HepG2 (cell line): Measurements from ENCODE around the gene IER2. TPM values are rescaled to one million over a fixed set of nuclear protein-coding genes. Genes with fewer than 3 reads are reported as not detected.

Experiments used
- ARNTL ChIP-seq: sonication (generic); formaldehyde crosslinking; IDR thresholded peaks from 2 replicates; pipeline ENCODE4 v1.4.0; 2020; ENCODE audit warnings: mild to moderate bottlenecking, missing genetic modification reagents
- DPF2 ChIP-seq: sonication (generic); formaldehyde crosslinking; IDR thresholded peaks from 2 replicates; pipeline ENCODE4 v1.4.0; 2020; ENCODE audit warnings: mild to moderate bottlenecking, low read depth, missing genetic modification reagents, borderline replicate concordance
- KIAA2018 ChIP-seq: sonication (generic); formaldehyde crosslinking; IDR thresholded peaks from 2 replicates; pipeline ENCODE4 v1.5.0; 2020; ENCODE audit warnings: mild to moderate bottlenecking, missing genetic modification reagents, borderline replicate concordance
- TFE3 ChIP-seq: IDR thresholded peaks from 2 replicates; pipeline ENCODE4 v1.6.1; 2016
- ZNF562 ChIP-seq: sonication (generic); formaldehyde crosslinking; IDR thresholded peaks from 2 replicates; pipeline ENCODE4 v1.8.0; 2022; ENCODE audit warnings: missing genetic modification reagents, borderline replicate concordance
- ZNF878 ChIP-seq: sonication (generic); formaldehyde crosslinking; IDR thresholded peaks from 2 replicates; pipeline ENCODE4 v1.8.1; 2023; ENCODE audit warnings: mild to moderate bottlenecking, missing genetic modification reagents, moderate library complexity
- polyA plus RNA-seq, 8 experiments: library from polyadenylated mRNA; depleted of rRNA in 3 of 8; stranded (reverse) in 7 of 8; unstranded in 1 of 8; fragments of >200 nt; fragmentation: Illumina TruSeq in 4 of 8; extraction: Trizol in 4 of 8; gene quantifications; 2 replicates each; pipeline versions ENCODE4 v1.2.1 to v1.2.3, GENCODE V29; 2011 to 2016; ENCODE audit warnings: low read depth in 4 of 8, missing spikeins in 1 of 8, mixed read lengths in 1 of 8; ENCODE audit not compliant: insufficient read depth in 1 of 8
- total RNA-seq, 5 experiments: library from RNA; depleted of rRNA; stranded (reverse); fragments of >200 nt; fragmentation: Illumina TruSeq; extraction: Trizol; gene quantifications; 2 replicates each; pipeline ENCODE4 v1.2.3, GENCODE V29; 2016; ENCODE audit warnings: low read depth in 1 of 5
- TF ChIP-seq, protein P1 (sequence below): sonication (generic); formaldehyde crosslinking; IDR thresholded peaks from 2 replicates; pipeline ENCODE4 v1.4.0; 2020; ENCODE audit warnings: missing genetic modification reagents, mild to moderate bottlenecking, borderline replicate concordance
- TF ChIP-seq, protein P2 (sequence below): sonication (generic); formaldehyde crosslinking; IDR thresholded peaks from 2 replicates; pipeline ENCODE4 v1.4.0; 2020; ENCODE audit warnings: missing genetic modification reagents

Gene IER2
- total and polyA plus RNA-seq, 2 of the 13 experiments (the other 11 are each of a cell fraction or from before 2014, with no cell fraction given), result 10.1 to 14.3 TPM

DNA sequence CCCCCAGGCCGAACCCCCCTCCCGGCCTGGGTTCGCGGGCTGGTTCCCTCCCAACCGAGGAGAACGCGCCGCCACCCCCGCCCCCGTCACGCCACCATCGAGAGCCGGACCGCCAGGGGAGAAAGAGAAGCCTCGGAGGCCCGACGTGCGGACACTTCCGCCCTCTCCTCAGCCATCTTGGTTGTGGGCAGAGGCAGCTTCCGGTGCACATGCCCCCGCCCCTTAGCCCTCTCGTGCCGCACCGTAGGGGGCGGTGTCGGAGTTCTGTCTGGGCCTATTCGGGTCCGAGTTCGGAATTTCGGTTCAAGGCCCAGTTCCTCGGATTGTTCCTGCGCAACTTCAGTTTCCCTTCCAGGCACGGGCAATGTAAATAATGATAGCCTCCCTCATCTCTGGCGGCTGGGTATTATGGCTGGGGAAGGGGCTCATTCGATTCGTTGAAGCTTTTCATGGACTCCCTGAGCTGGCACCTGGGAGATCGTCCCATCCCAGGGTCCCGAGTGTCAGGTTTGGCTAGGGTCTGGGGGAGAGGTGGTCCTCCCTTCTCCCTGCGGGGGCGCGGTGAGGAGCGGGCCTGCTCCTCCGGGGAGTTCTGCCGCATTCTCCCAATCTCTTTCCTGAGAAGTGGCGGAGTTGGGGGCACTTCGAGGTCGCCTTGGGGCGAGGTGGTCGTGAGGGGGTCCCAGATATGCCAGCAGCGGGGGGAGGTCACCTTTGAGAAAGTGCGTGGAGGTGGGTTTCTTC is at the start of gene IER2, which contains the start of gene STX10 (continued):
- TF ChIP-seq, protein P1, sequence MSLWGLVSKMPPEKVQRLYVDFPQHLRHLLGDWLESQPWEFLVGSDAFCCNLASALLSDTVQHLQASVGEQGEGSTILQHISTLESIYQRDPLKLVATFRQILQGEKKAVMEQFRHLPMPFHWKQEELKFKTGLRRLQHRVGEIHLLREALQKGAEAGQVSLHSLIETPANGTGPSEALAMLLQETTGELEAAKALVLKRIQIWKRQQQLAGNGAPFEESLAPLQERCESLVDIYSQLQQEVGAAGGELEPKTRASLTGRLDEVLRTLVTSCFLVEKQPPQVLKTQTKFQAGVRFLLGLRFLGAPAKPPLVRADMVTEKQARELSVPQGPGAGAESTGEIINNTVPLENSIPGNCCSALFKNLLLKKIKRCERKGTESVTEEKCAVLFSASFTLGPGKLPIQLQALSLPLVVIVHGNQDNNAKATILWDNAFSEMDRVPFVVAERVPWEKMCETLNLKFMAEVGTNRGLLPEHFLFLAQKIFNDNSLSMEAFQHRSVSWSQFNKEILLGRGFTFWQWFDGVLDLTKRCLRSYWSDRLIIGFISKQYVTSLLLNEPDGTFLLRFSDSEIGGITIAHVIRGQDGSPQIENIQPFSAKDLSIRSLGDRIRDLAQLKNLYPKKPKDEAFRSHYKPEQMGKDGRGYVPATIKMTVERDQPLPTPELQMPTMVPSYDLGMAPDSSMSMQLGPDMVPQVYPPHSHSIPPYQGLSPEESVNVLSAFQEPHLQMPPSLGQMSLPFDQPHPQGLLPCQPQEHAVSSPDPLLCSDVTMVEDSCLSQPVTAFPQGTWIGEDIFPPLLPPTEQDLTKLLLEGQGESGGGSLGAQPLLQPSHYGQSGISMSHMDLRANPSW, result peak; percentile 77; the same call in 1 of the 2 replicates
- TF ChIP-seq KIAA2018 (CRISPR knock-in tag) (no peak), ZNF562 (CRISPR knock-in tag) (no peak), TFE3 (CRISPR knock-in tag) (peak; percentile 83), ARNTL (CRISPR knock-in tag) (peak; percentile 66; the same call in 1 of the 2 replicates), ZNF878 (CRISPR knock-in tag) (peak; percentile 19; the same call in 1 of the 2 replicates), DPF2 (CRISPR knock-in tag) (no peak)
- TF ChIP-seq, protein P2, sequence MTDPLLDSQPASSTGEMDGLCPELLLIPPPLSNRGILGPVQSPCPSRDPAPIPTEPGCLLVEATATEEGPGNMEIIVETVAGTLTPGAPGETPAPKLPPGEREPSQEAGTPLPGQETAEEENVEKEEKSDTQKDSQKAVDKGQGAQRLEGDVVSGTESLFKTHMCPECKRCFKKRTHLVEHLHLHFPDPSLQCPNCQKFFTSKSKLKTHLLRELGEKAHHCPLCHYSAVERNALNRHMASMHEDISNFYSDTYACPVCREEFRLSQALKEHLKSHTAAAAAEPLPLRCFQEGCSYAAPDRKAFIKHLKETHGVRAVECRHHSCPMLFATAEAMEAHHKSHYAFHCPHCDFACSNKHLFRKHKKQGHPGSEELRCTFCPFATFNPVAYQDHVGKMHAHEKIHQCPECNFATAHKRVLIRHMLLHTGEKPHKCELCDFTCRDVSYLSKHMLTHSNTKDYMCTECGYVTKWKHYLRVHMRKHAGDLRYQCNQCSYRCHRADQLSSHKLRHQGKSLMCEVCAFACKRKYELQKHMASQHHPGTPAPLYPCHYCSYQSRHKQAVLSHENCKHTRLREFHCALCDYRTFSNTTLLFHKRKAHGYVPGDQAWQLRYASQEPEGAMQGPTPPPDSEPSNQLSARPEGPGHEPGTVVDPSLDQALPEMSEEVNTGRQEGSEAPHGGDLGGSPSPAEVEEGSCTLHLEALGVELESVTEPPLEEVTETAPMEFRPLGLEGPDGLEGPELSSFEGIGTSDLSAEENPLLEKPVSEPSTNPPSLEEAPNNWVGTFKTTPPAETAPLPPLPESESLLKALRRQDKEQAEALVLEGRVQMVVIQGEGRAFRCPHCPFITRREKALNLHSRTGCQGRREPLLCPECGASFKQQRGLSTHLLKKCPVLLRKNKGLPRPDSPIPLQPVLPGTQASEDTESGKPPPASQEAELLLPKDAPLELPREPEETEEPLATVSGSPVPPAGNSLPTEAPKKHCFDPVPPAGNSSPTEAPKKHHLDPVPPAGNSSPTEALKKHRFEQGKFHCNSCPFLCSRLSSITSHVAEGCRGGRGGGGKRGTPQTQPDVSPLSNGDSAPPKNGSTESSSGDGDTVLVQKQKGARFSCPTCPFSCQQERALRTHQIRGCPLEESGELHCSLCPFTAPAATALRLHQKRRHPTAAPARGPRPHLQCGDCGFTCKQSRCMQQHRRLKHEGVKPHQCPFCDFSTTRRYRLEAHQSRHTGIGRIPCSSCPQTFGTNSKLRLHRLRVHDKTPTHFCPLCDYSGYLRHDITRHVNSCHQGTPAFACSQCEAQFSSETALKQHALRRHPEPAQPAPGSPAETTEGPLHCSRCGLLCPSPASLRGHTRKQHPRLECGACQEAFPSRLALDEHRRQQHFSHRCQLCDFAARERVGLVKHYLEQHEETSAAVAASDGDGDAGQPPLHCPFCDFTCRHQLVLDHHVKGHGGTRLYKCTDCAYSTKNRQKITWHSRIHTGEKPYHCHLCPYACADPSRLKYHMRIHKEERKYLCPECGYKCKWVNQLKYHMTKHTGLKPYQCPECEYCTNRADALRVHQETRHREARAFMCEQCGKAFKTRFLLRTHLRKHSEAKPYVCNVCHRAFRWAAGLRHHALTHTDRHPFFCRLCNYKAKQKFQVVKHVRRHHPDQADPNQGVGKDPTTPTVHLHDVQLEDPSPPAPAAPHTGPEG, result no peak
